Right renal pelvis (tissue), 4 donors: ENCODE measurements around the gene RAD18. TPM values are rescaled to one million over a fixed set of nuclear protein-coding genes. Genes with fewer than 3 reads are reported as not detected.

Source experiments
- DNase-seq, 4 donors: peaks; one replicate each; pipeline ENCODE4 v3.0.0-alpha.2; 2013; ENCODE audit warnings: low read depth in 4 of 4, low spot score in 3 of 4, missing footprints in 1 of 4
- polyA plus RNA-seq, 4 donors: library from polyadenylated mRNA; unstranded; fragments of 120-200 nt; gene quantifications; one replicate each; pipeline ENCODE4 v1.2.1, GENCODE V29; 2013; ENCODE audit not compliant: insufficient read length in 4 of 4

RAD18 gene
- polyA plus RNA-seq, 4 donors = 9.7 to 12.7 (median 11.2) TPM

GRCh38 chr3:8911781-8912180 lies 51.5 kb downstream of the RAD18 start:
- no peak for DNase-seq

DNA sequence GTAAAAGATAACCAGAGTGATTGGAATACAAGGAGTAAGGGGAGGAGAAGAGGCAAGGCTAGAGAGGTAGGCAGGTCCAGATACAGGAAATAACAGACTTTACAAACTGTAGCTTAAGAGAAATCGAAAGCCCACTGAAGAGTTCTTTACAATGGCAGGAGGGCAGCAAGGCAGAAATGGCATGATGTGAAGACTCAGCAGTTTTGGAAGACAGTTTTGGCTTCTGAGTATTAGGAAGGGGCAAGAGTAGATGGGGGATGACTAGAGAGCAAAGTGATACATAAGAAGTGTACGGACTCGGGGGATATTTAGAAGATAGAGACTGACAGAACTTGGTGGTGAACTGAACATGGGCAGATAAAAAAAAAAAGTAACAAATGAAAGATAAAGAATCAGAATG lies 54.1 kb downstream of the RAD18 start:
- no peak for DNase-seq

DNA sequence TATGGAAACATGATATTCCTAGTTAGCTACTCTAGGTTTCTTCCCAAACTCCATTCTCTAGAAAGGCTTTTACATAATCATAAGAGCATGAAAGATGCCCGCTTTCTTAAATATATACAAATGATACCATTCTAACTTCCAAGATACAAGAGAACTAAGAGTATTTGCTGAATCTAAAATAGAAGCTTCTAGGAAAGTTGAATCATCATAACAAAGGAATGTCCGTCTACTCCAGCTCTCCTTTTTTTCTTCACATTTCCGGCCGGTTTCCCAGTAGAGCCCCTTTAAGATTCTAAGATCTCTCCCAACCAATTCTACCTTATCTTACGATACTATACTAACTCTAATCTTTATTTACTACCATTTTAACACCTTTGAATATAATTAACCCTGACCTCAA lies 60.1 kb downstream of the RAD18 start:
- no peak for DNase-seq

DNA sequence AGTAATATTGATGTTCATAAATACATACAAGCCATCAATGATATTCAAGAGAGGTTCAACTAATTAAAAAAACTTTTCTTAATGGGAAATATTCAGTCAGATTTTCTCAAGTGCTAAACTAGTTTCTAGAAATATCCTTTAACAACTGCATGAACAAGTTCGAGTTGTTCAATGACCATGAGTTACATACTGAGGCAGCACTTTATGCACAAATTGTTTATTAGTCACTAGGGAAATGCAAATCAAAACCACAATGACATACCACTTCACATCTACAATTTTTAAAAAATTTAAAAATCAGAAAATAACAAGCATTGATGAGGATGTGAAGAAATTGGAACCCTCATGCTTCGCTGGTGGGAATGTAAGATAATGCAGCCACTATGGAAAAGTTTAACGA lies 62.4 kb downstream of the RAD18 start:
- DNase-seq = no peak

- no peak for DNase-seq
Observed at GRCh38 chr3:8899876-8900460, 63.3 kb downstream of the RAD18 start.

DNA sequence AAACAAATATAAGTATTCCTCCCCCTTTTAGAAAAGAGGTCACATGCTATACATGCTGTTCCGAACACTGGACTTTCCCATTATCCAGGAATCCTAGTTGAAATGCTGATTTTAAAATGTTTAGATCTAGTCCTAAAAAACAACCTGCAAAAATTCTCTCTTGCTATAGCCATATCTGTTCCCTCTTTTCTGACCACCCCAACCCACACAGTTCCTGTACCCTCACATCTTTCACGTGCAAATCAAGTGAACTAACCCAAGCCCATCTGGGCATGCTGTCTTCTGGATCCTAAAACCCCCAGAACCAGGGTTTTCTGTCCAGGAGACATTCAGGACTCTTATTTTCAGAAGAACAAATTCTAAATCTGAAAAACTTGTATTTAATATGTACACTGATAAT lies 67.4 kb downstream of the RAD18 start:
- no peak for DNase-seq

- no peak for DNase-seq
Observed at GRCh38 chr3:8893001-8893400, 70.3 kb downstream of the RAD18 start.

DNA sequence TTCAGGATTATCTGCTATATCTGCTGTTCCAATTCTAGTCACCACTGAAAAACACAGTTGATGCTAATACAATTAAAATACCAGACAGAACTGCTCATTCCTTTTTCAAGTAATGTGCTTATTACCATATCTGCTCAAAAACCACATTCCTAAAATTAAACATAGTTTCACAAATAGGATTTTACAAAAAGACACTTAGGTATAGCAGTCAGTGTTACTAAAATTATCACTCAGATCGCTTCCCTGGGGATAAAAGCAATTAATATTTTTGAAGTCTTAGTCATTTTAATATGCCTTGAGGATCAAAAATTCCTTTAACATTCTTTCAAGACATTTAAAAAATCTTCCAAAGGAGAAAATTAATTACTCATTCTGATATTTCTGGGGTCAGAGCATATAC lies 71.5 kb downstream of the RAD18 start:
- DNase-seq = no peak

- no peak for DNase-seq
Observed at GRCh38 chr3:8891303-8891702, 72.0 kb downstream of the RAD18 start.

- no peak for DNase-seq
Observed at GRCh38 chr3:8888301-8888915, 74.9 kb downstream of the RAD18 start.

DNA sequence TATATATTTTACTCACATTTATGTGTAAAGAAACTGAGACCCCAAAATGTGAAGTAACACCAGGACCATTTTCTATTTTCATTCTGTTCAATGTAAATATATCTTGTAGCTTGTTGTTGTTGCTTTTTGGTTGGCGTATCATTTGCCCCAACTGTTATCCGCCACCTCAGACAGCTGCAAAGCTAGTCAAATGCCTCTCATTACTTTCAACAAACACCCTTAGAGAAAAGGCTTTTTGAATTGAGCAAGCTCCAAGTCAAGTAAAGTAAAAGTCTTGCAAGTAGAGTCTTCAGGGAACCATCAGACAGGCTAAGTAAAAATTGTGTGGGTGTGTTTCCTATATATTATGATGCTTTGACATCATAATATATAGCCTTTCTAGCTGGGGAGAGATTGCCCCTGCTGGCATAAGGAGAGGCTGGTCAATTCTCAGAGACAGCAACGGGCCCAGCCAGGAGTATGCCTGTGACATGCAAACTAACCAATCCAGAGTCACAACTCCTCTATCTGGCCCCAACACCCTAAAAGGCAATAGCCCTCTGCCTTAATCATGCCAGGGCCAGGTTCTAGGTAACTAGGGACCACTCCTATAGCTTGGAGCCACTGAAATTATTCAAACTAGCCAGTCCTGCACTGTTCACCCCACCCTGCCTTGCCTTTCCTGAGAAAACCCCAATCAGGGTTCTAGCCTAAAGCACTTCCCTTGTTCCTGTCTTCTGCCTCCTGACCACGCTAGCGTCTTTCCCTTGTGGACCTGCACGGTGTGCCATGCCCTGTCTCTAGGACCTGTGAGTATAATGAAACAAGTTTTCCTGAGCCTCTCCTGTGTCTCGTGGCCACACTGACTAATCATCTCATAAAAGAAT lies 75.6 kb downstream of the RAD18 start:
- no peak for DNase-seq

- no peak for DNase-seq
Observed at GRCh38 chr3:8886546-8886945, 76.7 kb downstream of the RAD18 start.

DNA sequence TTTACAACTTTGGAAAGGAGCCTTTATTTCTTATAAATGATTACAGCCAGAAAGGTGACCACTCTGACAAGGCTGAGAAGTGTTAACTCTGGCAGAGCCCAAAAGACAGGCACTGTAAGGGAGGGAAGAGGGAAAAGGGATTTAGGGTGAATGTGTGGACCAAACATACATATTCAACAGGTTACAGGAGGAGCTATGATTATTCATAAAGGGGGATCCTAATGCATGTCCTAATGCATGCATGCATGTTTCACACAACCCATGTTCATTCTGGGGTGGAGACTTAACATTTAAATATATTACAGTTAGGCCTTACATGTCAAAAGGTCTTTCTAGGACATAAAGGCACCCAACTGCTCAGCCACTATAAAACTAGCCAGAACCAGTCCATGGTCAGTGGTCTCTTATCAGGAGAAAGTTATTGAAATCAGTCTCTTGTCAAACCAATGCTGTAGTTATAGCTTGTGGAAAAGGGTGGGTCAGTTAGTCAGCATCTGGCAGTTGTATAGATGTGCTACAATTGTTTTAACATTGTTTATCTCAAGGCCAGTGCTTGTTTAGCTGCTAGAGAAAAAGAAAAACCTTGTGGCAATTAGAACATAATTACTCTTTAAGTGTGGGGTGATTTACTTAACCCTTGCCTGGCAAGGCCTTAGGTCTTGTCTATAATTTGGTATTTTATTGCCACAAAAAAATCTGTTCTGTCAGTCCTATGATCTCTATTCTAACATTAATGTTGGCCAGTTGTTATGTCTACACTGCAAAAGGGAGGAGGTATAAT lies 77.5 kb downstream of the RAD18 start:
- no peak for DNase-seq

- no peak for DNase-seq
Observed at GRCh38 chr3:8884630-8885290, 78.5 kb downstream of the RAD18 start.

DNA sequence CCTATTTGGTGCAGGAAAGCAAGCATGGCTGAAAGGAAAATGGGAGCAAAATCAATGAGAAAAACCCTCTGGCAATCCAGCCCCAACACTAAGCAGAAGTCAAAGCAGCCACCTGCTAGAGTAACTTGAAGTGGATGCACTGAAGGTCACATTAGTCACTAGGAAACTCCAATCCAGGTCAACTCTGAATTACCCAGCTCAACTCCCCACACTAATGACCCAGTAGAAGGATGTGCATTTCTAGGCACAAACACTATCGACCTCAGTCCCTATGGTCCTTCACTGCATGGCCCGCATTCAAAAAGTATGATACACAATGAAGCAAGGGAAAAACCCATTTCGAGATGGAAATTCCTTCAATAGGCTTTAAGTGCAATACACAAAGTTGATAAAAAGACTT lies 80.6 kb downstream of the RAD18 start:
- DNase-seq = no peak

DNA sequence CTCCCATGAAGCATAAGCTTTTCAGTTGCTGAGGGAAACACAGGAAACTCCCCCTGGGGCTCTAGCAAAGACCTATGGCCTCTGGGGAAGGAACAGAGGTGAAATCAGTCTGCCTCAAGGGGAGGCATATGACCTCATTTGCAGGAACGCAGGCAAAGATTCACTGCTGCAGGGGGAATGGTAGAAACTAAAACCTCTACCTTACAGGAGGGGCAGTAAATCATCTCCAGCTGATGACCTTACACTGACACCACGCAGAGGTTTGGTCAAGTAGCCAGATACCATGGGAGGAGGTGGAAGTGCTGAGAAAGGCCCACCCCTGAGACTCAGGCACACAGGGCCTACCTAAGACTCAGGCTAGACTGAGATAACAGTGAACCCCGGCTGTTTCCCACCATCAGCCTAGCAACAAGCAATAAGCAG lies 81.1 kb downstream of the RAD18 start:
- DNase-seq = no peak

- DNase-seq = no peak
Observed at GRCh38 chr3:8879347-8879944, 83.8 kb downstream of the RAD18 start.

GRCh38 chr3:8875836-8876235 lies 87.4 kb downstream of the RAD18 start:
- DNase-seq = no peak

GRCh38 chr3:8873740-8874139 lies 89.5 kb downstream of the RAD18 start:
- no peak for DNase-seq

DNA sequence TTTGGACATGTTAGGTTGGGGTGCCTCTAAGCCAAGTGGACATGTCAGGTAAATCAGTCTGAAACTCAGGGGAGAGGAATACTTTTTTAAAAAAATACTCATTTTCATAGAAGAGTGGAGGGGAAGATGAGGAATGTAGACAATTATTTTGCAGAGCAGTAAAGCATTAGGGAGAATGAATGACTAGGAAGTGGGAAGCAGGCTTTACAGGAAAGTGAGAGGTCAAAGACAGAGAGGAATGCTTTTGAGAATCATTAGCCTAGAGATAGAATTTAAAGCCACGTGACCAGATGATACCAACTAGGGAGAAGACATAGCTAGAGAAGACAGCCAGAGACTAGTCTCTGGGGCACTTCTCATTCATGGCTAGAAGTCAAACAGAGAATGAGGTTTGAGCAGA lies 91.0 kb downstream of the RAD18 start:
- DNase-seq = no peak
